GM21390 (cell line): Measurements from ENCODE around the gene TRABD2B.

Experiments
- ATAC-seq: cut with Tn5 transposase; IDR thresholded peaks from one replicate; pipeline ENCODE4 v1.9.1; 2021; ENCODE audit not compliant: unreplicated experiment

The TRABD2B gene

GRCh38 chr1:47742890-47743760 is 254.1 kb downstream of the TRABD2B start:
- no peak for ATAC-seq

GRCh38 chr1:47738560-47739182 is 258.5 kb downstream of the TRABD2B start:
- no peak for ATAC-seq

- ATAC-seq = no peak
These were observed 264.7 kb downstream of the TRABD2B start for GRCh38 chr1:47732489-47732888.

- ATAC-seq = no peak
These were observed 265.5 kb downstream of the TRABD2B start for GRCh38 chr1:47731730-47732129.

- no peak for ATAC-seq
These were observed 267.5 kb downstream of the TRABD2B start for GRCh38 chr1:47729685-47730084.

- no peak for ATAC-seq
These were observed 269.5 kb downstream of the TRABD2B start for GRCh38 chr1:47727697-47728085.

- no peak for ATAC-seq
These were observed 270.0 kb downstream of the TRABD2B start for GRCh38 chr1:47727051-47727696.

- ATAC-seq = peak; percentile 95
These were observed 271.0 kb downstream of the TRABD2B start for GRCh38 chr1:47725992-47726855.

GRCh38 chr1:47725511-47725991 is 271.6 kb downstream of the TRABD2B start:
- no peak for ATAC-seq

- no peak for ATAC-seq
These were observed 272.1 kb downstream of the TRABD2B start for GRCh38 chr1:47725000-47725473.

- ATAC-seq = no peak
These were observed 272.7 kb downstream of the TRABD2B start for GRCh38 chr1:47724432-47724999.

GRCh38 chr1:47722909-47723580 is 274.1 kb downstream of the TRABD2B start:
- ATAC-seq = no peak

GRCh38 chr1:47722101-47722500 is 275.1 kb downstream of the TRABD2B start:
- ATAC-seq = no peak

- ATAC-seq = no peak
These were observed 277.1 kb downstream of the TRABD2B start for GRCh38 chr1:47720111-47720510.

- no peak for ATAC-seq
These were observed 279.8 kb downstream of the TRABD2B start for GRCh38 chr1:47717341-47717740.

GRCh38 chr1:47713975-47714767 is 283.0 kb downstream of the TRABD2B start:
- ATAC-seq = no peak

GRCh38 chr1:47713333-47713953 is 283.7 kb downstream of the TRABD2B start:
- ATAC-seq = no peak

GRCh38 chr1:47712596-47713299 is 284.4 kb downstream of the TRABD2B start:
- no peak for ATAC-seq
